GM18909 (cell line): ENCODE measurements around the gene LFNG.
A peak's percentile ranks its signal among the peaks of the same experiment; 100 is the strongest.

ENCODE experiments used
- ATAC-seq: cut with Tn5 transposase; IDR thresholded peaks from one replicate; pipeline ENCODE4 v1.9.1; 2021; ENCODE audit warnings: mild to moderate bottlenecking; ENCODE audit not compliant: unreplicated experiment, poor library complexity

Gene LFNG

GRCh38 chr7:2519119-2519930, at the start of gene LFNG:
TSS of gene LFNG (plus strand) at chr7:2519774. CDS start at chr7:2519862, 88 bp downstream.
- peak; percentile 84 for ATAC-seq

GRCh38 chr7:2470204-2471021, 49.2 kb upstream of the LFNG start:
- ATAC-seq, result no peak

- no peak for ATAC-seq
Measured at GRCh38 chr7:2471022-2471329, 48.6 kb upstream of the LFNG start.

GRCh38 chr7:2471396-2471795, 48.2 kb upstream of the LFNG start:
- ATAC-seq, result no peak

- no peak for ATAC-seq
Measured at GRCh38 chr7:2472739-2473138, 46.8 kb upstream of the LFNG start.

GRCh38 chr7:2473496-2474180, 45.9 kb upstream of the LFNG start:
- ATAC-seq, result no peak

GRCh38 chr7:2474224-2474623, 45.4 kb upstream of the LFNG start:
- no peak for ATAC-seq

- no peak for ATAC-seq
Measured at GRCh38 chr7:2474813-2475677, 44.5 kb upstream of the LFNG start.

- no peak for ATAC-seq
Measured at GRCh38 chr7:2475678-2476015, 43.9 kb upstream of the LFNG start.

- ATAC-seq, result no peak
Measured at GRCh38 chr7:2476298-2476697, 43.3 kb upstream of the LFNG start, which contains the start of gene GRIFIN. TSS of gene GRIFIN (minus strand) at chr7:2476398. CDS start at chr7:2476383, 15 bp downstream.

GRCh38 chr7:2476776-2477446, 42.7 kb upstream of the LFNG start:
- ATAC-seq, result no peak

- ATAC-seq, result peak; percentile 67
Measured at GRCh38 chr7:2477447-2478398, 41.9 kb upstream of the LFNG start.

GRCh38 chr7:2478399-2478785, 41.2 kb upstream of the LFNG start:
- ATAC-seq, result no peak

- no peak for ATAC-seq
Measured at GRCh38 chr7:2478800-2479199, 40.8 kb upstream of the LFNG start.

GRCh38 chr7:2479276-2480069, 40.1 kb upstream of the LFNG start:
- ATAC-seq, result no peak

GRCh38 chr7:2480070-2480408, 39.5 kb upstream of the LFNG start:
- ATAC-seq, result no peak

GRCh38 chr7:2481195-2481594, 38.4 kb upstream of the LFNG start:
- ATAC-seq, result no peak
